GM19397 (cell line): Measurements from ENCODE around the gene RGS19.

Source experiments
- ATAC-seq: cut with Tn5 transposase; IDR thresholded peaks from one replicate; pipeline ENCODE4 v1.9.1; 2021; ENCODE audit warnings: mild to moderate bottlenecking, moderate library complexity; ENCODE audit not compliant: unreplicated experiment

RGS19 gene

GRCh38 chr20:64108731-64109681 lies 29.7 kb upstream of the RGS19 start:
- ATAC-seq, result no peak

GRCh38 chr20:64107736-64108457 lies 28.6 kb upstream of the RGS19 start:
- no peak for ATAC-seq

GRCh38 chr20:64106981-64107735 lies 27.8 kb upstream of the RGS19 start, which contains the start of gene NPBWR2:
Gene NPBWR2, minus strand, starts transcription at chr20:64107565. Its CDS starts 734 bp downstream, at chr20:64106831.
- no peak for ATAC-seq

- ATAC-seq, result no peak
Observed at GRCh38 chr20:64106435-64106961, 27.2 kb upstream of the RGS19 start.

- ATAC-seq, result no peak
Observed at GRCh38 chr20:64105846-64106434, 26.6 kb upstream of the RGS19 start.

- ATAC-seq, result no peak
Observed at GRCh38 chr20:64104667-64105451, 25.5 kb upstream of the RGS19 start.

- ATAC-seq, result no peak
Observed at GRCh38 chr20:64103871-64104666, 24.8 kb upstream of the RGS19 start.

GRCh38 chr20:64102647-64103354 lies 23.5 kb upstream of the RGS19 start:
- ATAC-seq, result no peak

- ATAC-seq, result no peak
Observed at GRCh38 chr20:64101731-64102621, 22.7 kb upstream of the RGS19 start.

- no peak for ATAC-seq
Observed at GRCh38 chr20:64100946-64101688, 21.8 kb upstream of the RGS19 start.

- no peak for ATAC-seq
Observed at GRCh38 chr20:64100566-64100888, 21.2 kb upstream of the RGS19 start.

GRCh38 chr20:64099880-64100565 lies 20.7 kb upstream of the RGS19 start:
- ATAC-seq, result no peak

GRCh38 chr20:64099086-64099786 lies 19.9 kb upstream of the RGS19 start:
- no peak for ATAC-seq

GRCh38 chr20:64098471-64099013 lies 19.2 kb upstream of the RGS19 start:
- no peak for ATAC-seq

- ATAC-seq, result no peak
Observed at GRCh38 chr20:64096535-64096934, 17.2 kb upstream of the RGS19 start.
